ENCODE data around the gene OASL. TPM values are rescaled to one million over a fixed set of nuclear protein-coding genes. Genes with fewer than 3 reads are reported as not detected.
"Not testable (repeated sequence)": the region's sequence is repeated elsewhere in the genome, so short reads cannot be mapped to it uniquely, and the experiment has no call there.

The OASL gene
- total RNA-seq, 1 experiment from 2014 or later, result not detected

DNA sequence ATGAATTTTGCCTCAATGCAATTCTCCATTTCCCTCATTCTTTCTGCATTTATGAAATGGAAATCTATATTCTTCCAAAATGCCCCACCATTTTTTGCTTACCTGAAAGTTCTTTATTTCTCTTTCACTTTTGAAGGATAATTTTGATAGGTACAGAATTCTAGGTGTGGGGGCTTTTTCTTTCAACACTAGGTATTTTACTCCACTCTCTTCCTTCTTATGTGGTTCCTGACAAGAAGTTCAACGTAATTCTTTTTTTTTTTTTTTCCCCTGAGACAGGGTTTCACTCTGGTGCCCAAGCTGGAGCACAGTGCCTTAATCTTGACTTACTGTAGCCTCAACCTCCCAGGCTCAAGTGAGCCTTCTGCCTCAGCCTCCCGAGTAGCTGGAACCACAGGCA, 26.3 kb upstream of the OASL start:
- Histone ChIP-seq H3K18ac (ENCODE audit: insufficient read length, low read depth, low read length) (no peak overlapping the region), H2BK12ac (ENCODE audit: insufficient read length, low read depth, low read length) (no peak overlapping the region), H3K27me3 (ENCODE audit: insufficient read depth, low read length) (no peaks in the 10 kb centered on the region), H3K9me3 (ENCODE audit: control insufficient read depth, low read depth, low read length) (no peaks in the 10 kb centered on the region), H3K23ac (ENCODE audit: insufficient read length, low read depth, low read length) (no peak overlapping the region), H3K4me1 (ENCODE audit: insufficient read depth, low read length) (no peaks in the 10 kb centered on the region), H2BK20ac (ENCODE audit: low read depth, low read length, poor library complexity, severe bottlenecking) (no peak overlapping the region), H2BK120ac (ENCODE audit: low read depth, low read length, poor library complexity, severe bottlenecking) (no peak overlapping the region), H4K8ac (replicated peaks; ENCODE audit: insufficient read length, low read depth, low read length) (no peak overlapping the region), H2AK5ac (ENCODE audit: insufficient read length, low read length) (no peak overlapping the region), H2BK5ac (ENCODE audit: insufficient read length, low read length) (no peak overlapping the region), H3K4me2 (ENCODE audit: insufficient read depth, insufficient read length, low read length) (no peak overlapping the region), H3K14ac (ENCODE audit: insufficient read depth, low read length) (no peak overlapping the region), H3K4ac (ENCODE audit: low read depth, low read length) (no peak overlapping the region), H3K27ac (ENCODE audit: insufficient read length, low read depth, low read length) (no peak overlapping the region), H3T11ph (ENCODE audit: low read length) (no peak overlapping the region), H3K56ac (ENCODE audit: insufficient read length, low read depth, low read length) (no peak overlapping the region), H2AFZ (ENCODE audit: low read length) (no peak overlapping the region), H3K23me2 (ENCODE audit: insufficient read length, low read depth, low read length, poor library complexity, severe bottlenecking) (no peaks in the 10 kb centered on the region), H3K9ac (ENCODE audit: extremely low read depth, insufficient read length, low read length) (no peak overlapping the region), H4K5ac (ENCODE audit: insufficient read length, low read depth, low read length) (no peak overlapping the region), H3K79me2 (ENCODE audit: insufficient read depth, low read length) (no peaks in the 10 kb centered on the region), H4K91ac (ENCODE audit: insufficient read length, low read depth, low read length) (no peak overlapping the region), H2BK15ac (ENCODE audit: low read depth, low read length) (no peak overlapping the region), H4K20me1 (ENCODE audit: control insufficient read depth, insufficient read depth, insufficient read length) (no peaks in the 10 kb centered on the region), H3K79me1 (ENCODE audit: insufficient read depth, low read depth, low read length, poor library complexity, severe bottlenecking) (no peaks in the 10 kb centered on the region)
- DNase-seq, result no peak
- H3K4me3 Mint-ChIP-seq, result no peak overlapping the region
- peaks cover 0 to 3% of the 10 kb centered on the region in 2 experiments; a peak in 1 of 4 replicates for H3K4me1 Mint-ChIP-seq
- H3K9me3 Mint-ChIP-seq, result 0 out of 5 replicates have a peak, but pooled peaks cover 0 to 2% of the 10 kb centered on the region in 2 experiments
- H3K36me3 Mint-ChIP-seq (ENCODE audit: insufficient read depth in 1 of 3, low read depth in 3 of 3), result no peaks in the 10 kb centered on the region
- no peak overlapping the region for H3K27ac Mint-ChIP-seq
- peaks cover 5% of the 10 kb centered on the region for H3K27me3 Mint-ChIP-seq (ENCODE audit: low read depth)
- WGBS (ENCODE audit: extremely low coverage, insufficient read length, low lambda C conversion rate), result no CpG with 5 or more reads among the region's 2 CpGs
- TF ChIP-seq, protein P1, sequence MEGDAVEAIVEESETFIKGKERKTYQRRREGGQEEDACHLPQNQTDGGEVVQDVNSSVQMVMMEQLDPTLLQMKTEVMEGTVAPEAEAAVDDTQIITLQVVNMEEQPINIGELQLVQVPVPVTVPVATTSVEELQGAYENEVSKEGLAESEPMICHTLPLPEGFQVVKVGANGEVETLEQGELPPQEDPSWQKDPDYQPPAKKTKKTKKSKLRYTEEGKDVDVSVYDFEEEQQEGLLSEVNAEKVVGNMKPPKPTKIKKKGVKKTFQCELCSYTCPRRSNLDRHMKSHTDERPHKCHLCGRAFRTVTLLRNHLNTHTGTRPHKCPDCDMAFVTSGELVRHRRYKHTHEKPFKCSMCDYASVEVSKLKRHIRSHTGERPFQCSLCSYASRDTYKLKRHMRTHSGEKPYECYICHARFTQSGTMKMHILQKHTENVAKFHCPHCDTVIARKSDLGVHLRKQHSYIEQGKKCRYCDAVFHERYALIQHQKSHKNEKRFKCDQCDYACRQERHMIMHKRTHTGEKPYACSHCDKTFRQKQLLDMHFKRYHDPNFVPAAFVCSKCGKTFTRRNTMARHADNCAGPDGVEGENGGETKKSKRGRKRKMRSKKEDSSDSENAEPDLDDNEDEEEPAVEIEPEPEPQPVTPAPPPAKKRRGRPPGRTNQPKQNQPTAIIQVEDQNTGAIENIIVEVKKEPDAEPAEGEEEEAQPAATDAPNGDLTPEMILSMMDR (conservative IDR thresholded peaks at IDR 0.05), result no peak

DNA sequence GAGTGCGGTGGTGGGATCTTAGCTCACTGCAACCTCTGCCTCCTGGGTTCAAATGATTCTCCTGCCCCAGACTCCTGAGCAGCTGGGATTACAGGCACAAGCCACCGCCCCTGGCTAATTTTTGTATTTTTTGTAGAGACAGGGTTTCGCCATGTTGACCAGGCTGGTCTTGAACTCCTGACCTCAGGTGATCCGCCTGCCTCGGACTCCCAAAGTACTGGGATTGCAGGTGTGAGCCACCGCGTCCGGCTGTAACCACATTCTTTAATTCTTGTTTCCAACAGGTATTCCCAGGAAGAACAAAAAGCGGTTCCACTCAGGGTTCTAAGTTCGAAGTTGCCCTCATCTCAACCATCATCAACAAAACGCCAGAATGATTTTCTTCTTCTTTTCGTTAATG, 25.5 kb upstream of the OASL start:
- H3K27ac Mint-ChIP-seq, result not testable (repeated sequence)

More for the DNA sequence above, 25.5 kb upstream of the OASL start:
- not testable (repeated sequence) for H2BK5ac ChIP-seq (ENCODE audit: insufficient read length, low read length); H2AK5ac ChIP-seq (ENCODE audit: insufficient read length, low read length); H3K4me3 Mint-ChIP-seq; H3K4me2 ChIP-seq (ENCODE audit: insufficient read depth, insufficient read length, low read length); H4K91ac ChIP-seq (ENCODE audit: insufficient read length, low read depth, low read length); H3K9ac ChIP-seq (ENCODE audit: extremely low read depth, insufficient read length, low read length); H3K23ac ChIP-seq (ENCODE audit: insufficient read length, low read depth, low read length); H3T11ph ChIP-seq (ENCODE audit: low read length); H3K9me3 ChIP-seq (ENCODE audit: control insufficient read depth, low read depth, low read length); H3K27ac ChIP-seq (ENCODE audit: insufficient read length, low read depth, low read length); H3K23me2 ChIP-seq (ENCODE audit: insufficient read length, low read depth, low read length, poor library complexity, severe bottlenecking); H3K79me1 ChIP-seq (ENCODE audit: insufficient read depth, low read depth, low read length, poor library complexity, severe bottlenecking); H2BK20ac ChIP-seq (ENCODE audit: low read depth, low read length, poor library complexity, severe bottlenecking); H4K8ac ChIP-seq (replicated peaks; ENCODE audit: insufficient read length, low read depth, low read length); H4K5ac ChIP-seq (ENCODE audit: insufficient read length, low read depth, low read length); H3K4me1 Mint-ChIP-seq; H3K36me3 Mint-ChIP-seq (ENCODE audit: insufficient read depth in 1 of 3, low read depth in 3 of 3); H4K20me1 ChIP-seq (ENCODE audit: control insufficient read depth, insufficient read depth, insufficient read length); H3K4ac ChIP-seq (ENCODE audit: low read depth, low read length); H3K18ac ChIP-seq (ENCODE audit: insufficient read length, low read depth, low read length); H2BK12ac ChIP-seq (ENCODE audit: insufficient read length, low read depth, low read length); H2AFZ ChIP-seq (ENCODE audit: low read length); H3K27me3 ChIP-seq (ENCODE audit: insufficient read depth, low read length); H3K14ac ChIP-seq (ENCODE audit: insufficient read depth, low read length); DNase-seq; H2BK15ac ChIP-seq (ENCODE audit: low read depth, low read length); H3K4me1 ChIP-seq (ENCODE audit: insufficient read depth, low read length); H3K56ac ChIP-seq (ENCODE audit: insufficient read length, low read depth, low read length); H3K9me3 Mint-ChIP-seq; H3K27me3 Mint-ChIP-seq (ENCODE audit: low read depth); H2BK120ac ChIP-seq (ENCODE audit: low read depth, low read length, poor library complexity, severe bottlenecking); H3K79me2 ChIP-seq (ENCODE audit: insufficient read depth, low read length)
- no CpG with 5 or more reads among the region's 12 CpGs for WGBS (ENCODE audit: extremely low coverage, insufficient read length, low lambda C conversion rate)

Data from H9 (cell line).